NT2/D1 (cell line): ENCODE measurements around the gene TIAM1.

Experiments
- SUZ12 ChIP-seq: IDR thresholded peaks from 2 replicates; pipeline ENCODE4 v1.6.1; 2011; ENCODE audit not compliant: insufficient read length, insufficient read depth; ENCODE audit errors: extremely low read depth
- YY1 ChIP-seq: IDR thresholded peaks from 2 replicates; pipeline ENCODE4 v1.6.1; 2011; ENCODE audit not compliant: insufficient read length, insufficient read depth
- ZNF274 ChIP-seq: IDR thresholded peaks from 2 replicates; pipeline ENCODE4 v1.6.1; 2011; ENCODE audit warnings: mild to moderate bottlenecking, low read depth, low read length

GRCh38 chr21:31382060-31382459, 38.0 kb upstream of the TIAM1 start:
- no peak for TF ChIP-seq ZNF274
- TF ChIP-seq SUZ12, result no peak
- no peak for TF ChIP-seq YY1
